HG03520 (cell line): ENCODE results near the gene RIN2.

ENCODE experiments used
- ATAC-seq: cut with Tn5 transposase; IDR thresholded peaks from one replicate; pipeline ENCODE4 v1.9.1; 2021; ENCODE audit warnings: mild to moderate bottlenecking, moderate library complexity; ENCODE audit not compliant: unreplicated experiment

Gene RIN2, protein sequence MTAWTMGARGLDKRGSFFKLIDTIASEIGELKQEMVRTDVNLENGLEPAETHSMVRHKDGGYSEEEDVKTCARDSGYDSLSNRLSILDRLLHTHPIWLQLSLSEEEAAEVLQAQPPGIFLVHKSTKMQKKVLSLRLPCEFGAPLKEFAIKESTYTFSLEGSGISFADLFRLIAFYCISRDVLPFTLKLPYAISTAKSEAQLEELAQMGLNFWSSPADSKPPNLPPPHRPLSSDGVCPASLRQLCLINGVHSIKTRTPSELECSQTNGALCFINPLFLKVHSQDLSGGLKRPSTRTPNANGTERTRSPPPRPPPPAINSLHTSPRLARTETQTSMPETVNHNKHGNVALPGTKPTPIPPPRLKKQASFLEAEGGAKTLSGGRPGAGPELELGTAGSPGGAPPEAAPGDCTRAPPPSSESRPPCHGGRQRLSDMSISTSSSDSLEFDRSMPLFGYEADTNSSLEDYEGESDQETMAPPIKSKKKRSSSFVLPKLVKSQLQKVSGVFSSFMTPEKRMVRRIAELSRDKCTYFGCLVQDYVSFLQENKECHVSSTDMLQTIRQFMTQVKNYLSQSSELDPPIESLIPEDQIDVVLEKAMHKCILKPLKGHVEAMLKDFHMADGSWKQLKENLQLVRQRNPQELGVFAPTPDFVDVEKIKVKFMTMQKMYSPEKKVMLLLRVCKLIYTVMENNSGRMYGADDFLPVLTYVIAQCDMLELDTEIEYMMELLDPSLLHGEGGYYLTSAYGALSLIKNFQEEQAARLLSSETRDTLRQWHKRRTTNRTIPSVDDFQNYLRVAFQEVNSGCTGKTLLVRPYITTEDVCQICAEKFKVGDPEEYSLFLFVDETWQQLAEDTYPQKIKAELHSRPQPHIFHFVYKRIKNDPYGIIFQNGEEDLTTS

DNA sequence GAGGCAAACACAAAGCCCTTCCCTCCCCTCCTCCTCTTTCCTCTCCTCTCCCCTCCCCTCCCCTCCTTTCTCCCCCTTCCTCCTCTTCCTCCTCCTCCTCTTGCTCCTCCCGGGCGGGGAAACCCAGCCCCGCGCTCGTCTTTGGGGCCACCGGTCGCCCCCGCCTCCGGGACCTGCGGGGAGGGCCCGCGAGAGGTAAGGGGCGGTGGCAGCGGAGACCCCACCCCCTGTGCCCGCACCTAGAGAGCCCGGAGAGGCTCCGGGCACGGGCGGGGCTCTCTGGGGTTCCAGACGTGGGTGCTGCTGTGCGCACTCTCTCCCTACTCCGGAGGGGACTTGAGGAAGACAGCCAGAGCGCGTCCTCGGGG is at the start of gene RIN2:
TSS of gene RIN2 (plus strand) at position 126 of the 368 bp plus-strand sequence. CDS start 131,344 bp downstream, outside the sequence.
- ATAC-seq: no peak

DNA sequence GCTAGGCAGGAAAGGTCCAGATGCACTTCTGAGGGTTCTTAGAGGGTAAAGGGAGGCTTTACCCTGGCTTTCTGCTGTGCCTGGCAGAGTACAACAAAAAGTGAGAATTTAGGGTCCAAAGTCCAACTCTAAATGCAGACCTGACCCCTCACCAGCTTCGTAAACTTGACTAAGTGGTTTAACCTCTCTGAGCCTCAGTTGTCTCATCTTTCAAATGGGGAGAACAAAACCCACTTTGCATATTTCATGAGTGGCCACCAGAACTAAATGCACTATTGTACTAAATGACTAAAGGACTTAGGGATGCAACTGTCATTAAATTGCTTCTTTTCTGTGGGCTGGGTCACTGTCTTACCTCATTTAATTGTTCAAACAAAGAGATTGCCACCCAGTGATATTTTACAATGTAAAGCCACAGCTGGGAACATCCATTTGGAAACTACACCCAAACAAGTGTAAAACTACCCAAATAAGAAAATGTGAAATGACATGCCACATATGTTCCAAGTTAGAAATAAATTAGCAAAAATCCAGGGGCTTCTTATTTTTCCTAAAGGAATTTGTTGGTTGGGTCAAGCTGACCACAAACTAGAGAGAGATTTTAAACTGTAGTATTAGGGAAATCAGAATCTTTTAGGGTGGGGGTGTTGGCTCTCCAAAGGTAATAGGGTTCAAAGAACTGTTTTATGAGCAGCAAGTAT is 48.3 kb upstream of the RIN2 start:
- no peak for ATAC-seq

DNA sequence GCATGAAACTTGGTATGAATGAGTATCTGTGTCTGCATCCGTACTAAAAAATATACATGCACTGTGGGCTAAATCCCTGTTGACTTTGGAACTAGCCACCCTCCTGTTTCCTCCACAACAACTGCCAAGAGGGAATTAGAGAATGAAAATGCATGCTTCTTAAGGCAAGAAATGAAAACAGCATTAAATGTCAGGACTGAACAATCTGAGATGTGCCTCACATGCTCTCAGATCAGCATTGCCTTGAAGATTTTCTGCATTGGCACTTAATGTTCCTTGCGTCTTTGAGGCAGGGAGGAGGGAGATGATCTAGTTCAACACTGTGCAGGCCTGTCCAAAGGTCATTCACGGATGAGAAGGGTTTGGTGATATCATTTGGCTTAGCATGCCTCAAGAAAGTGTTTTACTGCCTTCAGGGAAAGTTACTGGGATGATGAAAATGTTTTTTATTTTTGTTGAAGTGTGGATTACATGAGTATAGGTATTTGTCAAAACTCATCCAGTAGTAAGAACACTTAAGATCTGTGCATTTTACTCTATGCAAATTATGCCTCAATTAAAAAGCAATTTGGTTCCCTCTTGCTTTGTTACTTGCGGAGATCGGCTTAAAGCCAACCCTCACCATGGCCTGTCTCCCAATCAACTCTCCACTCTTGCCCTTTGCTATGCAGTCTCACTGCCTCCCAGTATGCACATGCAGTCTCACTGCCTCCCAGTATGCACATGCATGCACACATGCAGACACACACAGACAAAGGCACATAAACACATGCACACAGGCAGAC is 47.5 kb upstream of the RIN2 start:
- no peak for ATAC-seq

DNA sequence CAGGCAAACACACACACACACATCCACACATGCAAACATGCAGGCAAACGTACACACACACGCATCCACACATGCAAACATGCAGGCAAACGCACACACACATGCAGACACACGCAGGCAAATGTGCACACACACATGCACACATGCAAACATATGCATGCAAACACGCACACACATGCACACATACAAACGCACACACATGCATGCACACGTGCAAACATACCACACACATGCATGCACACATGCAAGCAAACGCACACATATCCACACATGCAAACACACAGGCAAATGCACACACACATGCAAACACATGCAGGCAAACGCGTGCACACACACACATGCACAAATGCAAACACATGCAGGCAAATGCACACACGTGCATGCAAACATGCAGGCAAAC is 46.9 kb upstream of the RIN2 start:
- no peak for ATAC-seq

DNA sequence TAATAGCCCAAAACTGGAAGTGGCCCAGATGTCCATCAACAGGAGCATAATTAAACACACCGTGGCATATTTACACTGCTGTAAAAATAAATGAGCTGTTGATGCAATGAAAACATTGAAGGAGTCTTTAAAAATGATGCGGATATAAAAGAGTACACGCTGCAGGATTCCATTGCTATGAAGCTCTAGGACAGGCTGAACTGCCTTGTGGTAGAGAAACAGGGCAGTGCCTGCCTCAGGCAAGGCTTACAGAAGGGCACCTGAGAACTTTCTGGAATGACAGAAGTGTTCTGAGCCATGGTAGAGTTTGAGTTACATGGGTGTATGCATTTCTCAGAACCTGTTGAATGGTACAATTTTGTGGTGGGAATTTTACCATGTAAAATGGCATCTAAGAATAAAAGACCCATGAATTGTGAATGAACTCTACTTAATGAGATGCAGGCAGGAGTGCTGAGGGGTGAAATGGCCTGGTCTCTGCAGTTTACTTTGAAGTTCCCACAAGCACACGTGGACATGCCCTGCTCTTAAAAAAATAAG is 45.3 kb upstream of the RIN2 start:
- no peak for ATAC-seq

DNA sequence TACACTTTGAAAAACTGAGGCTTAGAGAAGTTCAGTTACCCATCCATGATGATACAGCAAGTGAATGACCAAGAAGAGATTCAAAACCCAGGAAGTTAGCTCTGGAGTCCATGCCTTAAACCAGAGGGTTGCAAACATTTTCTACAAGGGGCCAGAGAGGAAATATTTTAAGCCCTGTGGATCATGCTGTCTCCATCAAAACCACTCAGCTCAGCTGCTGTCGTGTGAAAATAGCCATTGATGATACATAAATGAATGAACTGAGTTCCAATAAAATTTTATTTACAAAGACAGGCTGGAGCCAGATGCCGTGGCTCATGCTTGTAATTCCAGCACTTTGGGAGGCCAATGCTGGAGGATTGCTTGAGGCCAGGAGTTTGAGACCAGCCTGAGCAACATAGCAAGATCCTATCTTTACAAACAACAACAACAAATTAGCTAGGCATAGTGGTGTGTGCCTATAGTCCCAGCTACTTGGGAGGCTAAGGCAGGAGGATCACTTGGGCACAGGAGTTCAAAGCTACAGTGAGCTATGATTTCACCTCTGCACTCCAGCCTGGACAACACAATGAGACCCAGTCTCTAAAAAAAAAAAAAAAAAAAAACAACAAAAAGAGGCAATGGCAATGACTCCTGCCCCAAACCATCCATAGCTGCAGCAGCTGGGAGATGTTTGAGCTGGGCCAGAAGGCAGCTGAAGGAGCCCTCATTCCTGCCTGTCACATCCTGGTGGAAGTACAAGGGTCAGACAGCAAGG is 44.1 kb upstream of the RIN2 start:
- no peak for ATAC-seq

DNA sequence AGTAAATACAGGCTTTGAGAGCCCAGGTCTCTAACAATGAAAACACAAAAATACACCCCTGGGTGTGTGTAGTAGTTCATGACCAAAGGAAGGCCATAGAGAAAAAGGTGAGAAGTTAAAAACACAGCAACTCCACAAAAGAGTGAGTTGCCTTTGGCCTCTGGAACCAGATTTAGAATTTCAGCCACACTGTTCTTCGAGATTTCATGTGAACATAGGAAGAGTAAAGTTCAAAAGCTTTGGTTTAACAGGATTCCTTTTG is 43.5 kb upstream of the RIN2 start:
- no peak for ATAC-seq

DNA sequence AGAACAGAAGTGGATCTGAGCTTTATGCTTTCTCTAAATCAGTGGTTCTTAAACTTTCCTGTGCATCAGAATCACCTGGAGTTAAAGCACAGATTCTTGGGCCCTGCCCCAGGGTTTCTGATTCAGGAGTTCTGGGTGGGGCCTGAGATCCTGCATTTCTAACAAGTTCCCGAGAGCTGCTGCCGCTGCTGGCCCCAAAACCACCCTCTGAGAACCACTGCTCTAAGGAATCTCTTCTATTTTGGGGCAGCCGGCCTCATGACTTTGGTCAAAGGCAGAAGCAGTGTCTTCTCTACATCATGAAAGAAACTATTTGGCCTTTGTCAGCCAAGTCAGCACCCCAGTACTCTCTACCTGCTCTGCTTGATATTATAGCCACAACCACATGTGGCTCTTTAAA is 42.1 kb upstream of the RIN2 start:
- ATAC-seq: no peak

DNA sequence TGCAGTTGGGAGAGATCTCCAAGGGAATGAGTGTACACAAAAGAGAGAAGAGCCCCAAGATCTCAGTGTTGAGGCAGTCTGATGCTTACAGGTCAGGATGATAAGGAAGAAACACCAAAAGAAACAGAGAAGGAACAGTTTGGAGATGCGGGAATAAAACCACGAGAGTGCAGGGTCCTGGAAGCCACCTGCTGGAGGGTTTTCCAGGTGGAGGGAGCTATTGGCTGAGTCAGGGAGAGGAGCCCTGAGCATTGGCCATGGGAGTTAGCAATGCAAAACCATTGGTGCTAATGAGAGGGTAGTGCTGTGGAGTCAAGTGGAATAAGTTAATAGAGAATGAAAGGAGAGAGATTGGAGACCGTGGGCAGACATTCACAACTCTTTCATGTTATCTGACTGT is 39.2 kb upstream of the RIN2 start:
- no peak for ATAC-seq

DNA sequence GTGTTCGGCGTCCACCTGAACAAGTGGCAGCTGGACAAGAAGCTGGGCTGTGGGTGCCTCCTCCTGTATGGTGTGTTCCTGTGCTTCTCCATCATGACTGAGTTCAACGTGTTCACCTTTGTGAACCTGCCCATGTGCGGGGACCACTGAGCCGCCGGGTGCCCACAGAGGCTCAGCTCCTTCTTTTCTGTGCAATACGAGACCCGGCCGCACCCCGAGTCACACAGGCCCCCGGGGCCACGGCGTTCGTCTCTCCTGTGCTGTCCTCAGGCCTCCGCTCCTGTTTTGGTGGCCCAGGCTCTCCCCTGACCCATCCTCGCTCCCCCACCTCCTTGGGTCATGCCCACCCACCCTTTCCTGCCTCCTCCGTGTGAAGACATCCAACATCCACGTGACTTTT is 37.1 kb upstream of the RIN2 start:
- ATAC-seq: no peak

DNA sequence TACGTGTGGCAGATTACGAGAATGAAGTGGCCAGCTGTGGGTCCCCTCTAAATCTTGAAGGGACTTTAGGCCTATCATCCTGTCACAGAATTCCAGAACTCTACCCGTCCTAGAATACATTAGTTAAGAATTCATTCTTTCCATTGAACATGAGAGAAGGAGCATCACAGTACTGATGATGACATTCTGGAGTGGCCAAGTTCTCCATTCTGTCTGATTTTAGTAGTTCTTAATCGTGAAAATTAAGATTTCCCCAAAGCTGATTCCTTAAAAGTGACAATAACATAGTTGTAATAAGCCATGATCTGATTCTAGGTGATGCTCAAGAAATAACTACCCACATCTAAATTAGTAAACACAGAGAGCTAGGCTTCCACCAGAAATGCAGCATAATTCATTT is 35.0 kb upstream of the RIN2 start:
- ATAC-seq: no peak

DNA sequence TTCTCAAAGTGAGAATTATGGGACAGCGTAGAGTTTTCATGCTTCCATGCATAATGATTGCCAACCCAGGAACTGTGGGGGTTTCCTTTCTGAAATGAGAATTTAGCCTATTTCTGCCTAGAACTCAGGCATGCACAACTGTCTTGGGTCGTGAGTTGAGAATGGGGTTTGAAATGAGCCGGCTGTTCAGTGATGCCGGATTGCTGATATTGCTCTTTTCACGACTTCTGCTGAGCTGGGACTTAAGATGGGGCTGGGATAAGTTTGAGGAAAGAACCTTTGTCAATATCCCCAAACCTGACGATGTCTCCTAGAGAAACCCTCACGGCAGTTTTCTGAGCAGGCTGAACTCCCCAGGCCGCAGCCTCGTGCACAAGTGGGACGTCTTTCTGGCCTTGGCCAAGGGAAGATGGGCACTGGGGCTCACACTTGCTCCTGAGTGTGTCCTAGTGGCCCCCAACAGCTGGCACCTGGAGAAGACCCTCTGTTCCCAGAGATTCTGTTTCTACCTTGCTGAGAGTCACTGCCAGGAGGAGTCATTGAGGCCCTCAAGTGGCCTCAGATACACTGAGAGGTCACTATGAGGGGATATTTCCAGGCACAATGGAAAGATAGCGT is 34.1 kb upstream of the RIN2 start:
- ATAC-seq: no peak

DNA sequence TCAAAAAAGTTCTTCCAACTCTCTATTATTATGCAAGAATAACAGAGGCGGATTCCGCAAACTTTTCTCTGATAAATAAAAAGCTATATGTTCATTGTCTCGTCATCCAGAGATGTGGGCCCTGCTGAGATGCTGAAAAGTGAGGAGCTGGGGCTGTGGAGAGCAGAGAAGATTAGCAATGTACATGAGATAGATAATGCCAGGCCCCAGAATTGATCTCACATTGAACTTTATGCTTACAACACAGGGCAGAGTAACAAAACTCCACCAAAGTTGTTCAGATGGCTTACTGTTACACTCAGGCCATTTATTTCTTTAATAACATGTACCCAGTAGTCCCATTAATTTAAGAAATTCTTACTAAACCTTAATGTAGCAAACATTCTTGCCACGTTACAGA is 32.7 kb upstream of the RIN2 start:
- ATAC-seq: no peak

DNA sequence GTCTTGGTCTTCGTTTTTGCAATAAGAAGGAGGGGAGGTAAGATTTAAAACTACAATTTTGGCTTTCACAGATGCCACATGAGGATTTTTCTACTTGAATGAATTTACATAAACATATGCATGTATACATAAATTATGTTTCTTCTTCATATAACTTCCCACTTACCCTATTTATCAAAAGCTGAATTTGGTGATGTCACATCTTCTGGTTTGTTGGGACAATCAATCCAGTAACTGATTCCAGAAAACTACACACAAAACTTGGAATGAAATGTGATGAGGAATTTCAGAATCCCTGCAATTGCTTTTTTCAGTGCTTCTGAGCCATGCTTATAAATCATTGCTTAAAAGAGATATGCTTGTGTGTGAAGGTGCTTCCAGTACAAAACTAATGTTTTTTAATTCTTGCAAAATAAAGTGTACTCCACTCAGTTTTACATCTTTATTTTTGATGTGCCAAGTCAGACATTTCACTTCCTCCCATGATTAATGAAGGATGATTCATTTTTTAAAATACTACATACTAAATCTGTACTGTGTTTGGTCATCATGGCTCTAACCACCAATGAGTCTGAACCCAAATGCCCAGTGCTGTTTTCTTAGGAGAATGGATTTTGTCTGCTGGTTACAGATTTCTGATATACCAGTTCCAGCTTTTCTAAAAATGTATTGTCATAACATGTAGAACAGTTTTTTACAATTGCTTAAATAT is 32.1 kb upstream of the RIN2 start:
- no peak for ATAC-seq

DNA sequence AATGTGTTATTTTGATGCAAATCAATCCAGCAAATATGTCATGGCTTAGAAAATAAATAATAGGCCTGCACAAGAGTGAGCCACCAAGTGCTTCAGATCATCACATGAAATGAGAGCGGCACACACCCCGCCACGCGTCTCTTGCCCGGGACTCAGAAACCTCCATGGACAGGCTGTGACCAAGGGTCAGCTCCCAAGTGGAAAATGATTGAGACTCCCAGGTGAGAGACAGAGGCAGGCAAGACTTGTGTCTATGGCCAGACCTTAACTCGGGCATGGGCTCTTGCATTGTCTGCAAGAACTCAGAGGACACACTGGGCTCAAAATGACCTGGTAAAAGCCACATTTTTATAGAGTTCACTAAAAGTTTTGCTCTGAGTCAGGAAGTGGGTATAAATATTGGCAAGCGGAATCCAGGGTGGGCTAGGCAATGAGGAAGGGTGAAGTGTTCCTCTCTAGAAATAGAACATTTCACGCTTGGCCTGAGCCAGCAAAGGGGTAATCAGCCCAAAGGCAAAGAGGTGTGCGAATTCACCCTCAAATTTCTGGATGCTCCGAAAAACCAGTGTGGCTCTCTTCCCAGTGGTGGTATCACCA is 30.7 kb upstream of the RIN2 start:
- ATAC-seq: no peak

DNA sequence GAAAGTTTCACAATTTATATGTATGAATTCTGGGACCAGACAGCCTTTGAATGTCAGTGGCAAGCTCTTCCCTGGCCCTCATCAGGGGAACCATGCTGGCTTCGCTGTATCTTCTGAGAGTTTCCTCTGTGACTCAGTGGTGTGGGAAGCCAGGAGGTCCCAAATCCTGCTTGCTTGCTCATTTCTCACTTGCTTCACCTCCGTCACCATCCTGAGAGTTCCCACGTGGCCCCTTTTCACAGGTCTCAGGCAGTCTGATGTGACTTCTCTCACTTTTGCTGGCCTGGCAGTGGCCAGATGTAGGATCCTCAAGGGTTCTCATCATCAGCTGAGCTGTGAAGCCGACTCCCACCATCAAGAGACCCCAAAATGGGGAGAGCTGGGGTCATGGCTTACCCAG is 28.4 kb upstream of the RIN2 start:
- no peak for ATAC-seq

DNA sequence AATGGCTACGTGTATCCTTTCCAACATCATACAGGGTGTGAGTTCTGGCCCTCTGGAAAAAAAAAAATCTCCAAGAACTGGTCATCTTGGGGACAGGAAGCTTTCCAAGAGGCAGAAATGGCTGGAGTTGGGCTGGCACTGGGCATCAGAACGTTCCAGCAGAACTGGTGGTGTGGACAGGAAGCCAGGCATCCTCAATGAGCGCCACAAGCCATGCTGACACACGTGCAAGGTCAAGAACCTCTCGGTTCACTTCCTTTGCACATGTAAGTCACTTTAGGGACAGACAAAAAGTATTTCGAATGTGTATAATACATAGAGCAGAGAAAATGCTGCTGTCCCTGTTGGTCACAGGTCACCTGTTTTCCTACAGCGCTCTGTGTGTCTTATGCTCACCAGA is 27.4 kb upstream of the RIN2 start:
- no peak for ATAC-seq

DNA sequence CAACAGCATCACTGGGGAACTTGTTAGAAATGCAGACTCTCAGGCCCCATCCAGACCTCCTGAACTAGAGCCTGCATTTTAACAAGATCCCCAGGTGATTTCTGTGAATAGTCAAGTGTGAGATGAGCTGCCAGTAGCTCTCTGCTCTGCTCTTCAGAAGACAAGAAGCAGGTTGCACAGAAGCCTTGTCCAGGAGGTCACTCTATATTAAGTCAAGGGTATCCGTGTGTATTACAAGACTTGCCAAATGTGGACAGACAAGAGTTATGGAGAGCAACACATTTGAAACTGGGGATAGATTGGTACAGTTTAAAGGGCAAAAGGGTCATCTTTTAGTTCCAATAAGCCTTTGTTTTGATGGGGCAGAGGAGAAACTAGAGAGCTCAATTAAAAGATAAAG is 23.2 kb upstream of the RIN2 start:
- no peak for ATAC-seq

DNA sequence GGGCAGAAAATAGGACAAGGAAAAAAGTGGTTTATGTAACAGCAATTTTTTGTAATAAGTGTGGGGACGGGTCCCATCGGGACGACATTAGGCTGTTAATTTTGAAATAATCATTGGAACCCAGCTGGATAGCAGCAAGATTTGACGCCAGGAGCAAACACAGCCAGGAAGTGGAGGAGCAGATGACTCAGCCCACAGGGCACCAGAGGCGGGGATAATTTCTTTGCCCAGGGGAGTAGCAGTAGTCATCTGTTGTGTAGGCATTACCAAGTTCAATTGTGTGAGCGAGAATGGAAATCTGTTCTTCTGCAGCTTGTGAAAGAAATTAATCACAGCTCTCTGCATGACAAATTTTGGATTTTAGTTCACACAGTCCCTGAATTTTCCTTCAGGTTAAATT is 22.6 kb upstream of the RIN2 start:
- no peak for ATAC-seq
